HEK293T (cell line): Measurements from ENCODE around the gene GMDS.

Source experiments
- CTCF ChIA-PET: fragments of 350-600 bp; formaldehyde crosslinking; extraction: SDS; loops from one replicate; lab custom pipeline; 2021; ENCODE audit warnings: antibody characterized with exemption, inconsistent platforms; lab: Yijun Ruan, JAX
- POLR2A ChIA-PET: fragments of 350-600 bp; formaldehyde crosslinking; extraction: SDS; loops from one replicate; lab custom pipeline; 2020; ENCODE audit warnings: antibody characterized with exemption, inconsistent platforms; lab: Yijun Ruan, JAX
- DNase-seq: peaks from one replicate; pipeline ENCODE4 v3.0.0; 2012; ENCODE audit warnings: mixed read lengths; ENCODE audit errors: extremely low spot score
- ARNT ChIP-seq: fragments of 450-650 bp; IDR thresholded peaks from 2 replicates; pipeline ENCODE4 v1.6.1; 2017; ENCODE audit warnings: mild to moderate bottlenecking
- BHLHE40 ChIP-seq: fragments of 450-650 bp; IDR thresholded peaks from 2 replicates; pipeline ENCODE4 v1.6.1; 2016; ENCODE audit warnings: mild to moderate bottlenecking, moderate library complexity, borderline replicate concordance
- CTBP1 ChIP-seq: fragments of 450-650 bp; IDR thresholded peaks from 2 replicates; pipeline ENCODE4 v1.6.1; 2016; ENCODE audit warnings: borderline replicate concordance
- ELF4 ChIP-seq: fragments of 450-650 bp; IDR thresholded peaks from 2 replicates; pipeline ENCODE4 v1.6.1; 2017; ENCODE audit warnings: antibody characterized with exemption
- FOXA1 ChIP-seq: fragments of 450-650 bp; IDR thresholded peaks from 2 replicates; pipeline ENCODE4 v1.6.1; 2016; ENCODE audit warnings: mild to moderate bottlenecking
- FOXK2 ChIP-seq: fragments of 450-650 bp; IDR thresholded peaks from 2 replicates; pipeline ENCODE4 v1.6.1; 2016; ENCODE audit warnings: mild to moderate bottlenecking
- FOXM1 ChIP-seq: fragments of 450-650 bp; IDR thresholded peaks from 2 replicates; pipeline ENCODE4 v1.6.1; 2017; ENCODE audit warnings: mild to moderate bottlenecking, borderline replicate concordance
- HDGF ChIP-seq: fragments of 450-650 bp; IDR thresholded peaks from 2 replicates; pipeline ENCODE4 v1.6.1; 2017; ENCODE audit warnings: antibody characterized with exemption, borderline replicate concordance
- L3MBTL2 ChIP-seq: fragments of 450-650 bp; conservative IDR thresholded peaks from 2 replicates; pipeline ENCODE4 v1.6.1; 2016; ENCODE audit warnings: mild to moderate bottlenecking
- LEF1 ChIP-seq: fragments of 450-650 bp; IDR thresholded peaks from 2 replicates; pipeline ENCODE4 v1.6.1; 2017; ENCODE audit warnings: mild to moderate bottlenecking, borderline replicate concordance
- NFRKB ChIP-seq: fragments of 450-650 bp; IDR thresholded peaks from 2 replicates; pipeline ENCODE4 v1.6.1; 2016; ENCODE audit warnings: mild to moderate bottlenecking, moderate library complexity
- SP1 ChIP-seq: fragments of 450-650 bp; IDR thresholded peaks from 2 replicates; pipeline ENCODE4 v1.6.1; 2017
- SUZ12 ChIP-seq: fragments of 450-650 bp; IDR thresholded peaks from 2 replicates; pipeline ENCODE4 v1.6.1; 2016; ENCODE audit warnings: mild to moderate bottlenecking
- TARDBP ChIP-seq: fragments of 450-650 bp; IDR thresholded peaks from 2 replicates; pipeline ENCODE4 v1.6.1; 2016
- ZNF384 ChIP-seq: fragments of 450-650 bp; IDR thresholded peaks from 2 replicates; pipeline ENCODE4 v1.6.1; 2016
- TF ChIP-seq, protein P1 (sequence below): fragments of 450-650 bp; IDR thresholded peaks from 2 replicates; pipeline ENCODE4 v1.6.1; 2016

Gene GMDS

DNA sequence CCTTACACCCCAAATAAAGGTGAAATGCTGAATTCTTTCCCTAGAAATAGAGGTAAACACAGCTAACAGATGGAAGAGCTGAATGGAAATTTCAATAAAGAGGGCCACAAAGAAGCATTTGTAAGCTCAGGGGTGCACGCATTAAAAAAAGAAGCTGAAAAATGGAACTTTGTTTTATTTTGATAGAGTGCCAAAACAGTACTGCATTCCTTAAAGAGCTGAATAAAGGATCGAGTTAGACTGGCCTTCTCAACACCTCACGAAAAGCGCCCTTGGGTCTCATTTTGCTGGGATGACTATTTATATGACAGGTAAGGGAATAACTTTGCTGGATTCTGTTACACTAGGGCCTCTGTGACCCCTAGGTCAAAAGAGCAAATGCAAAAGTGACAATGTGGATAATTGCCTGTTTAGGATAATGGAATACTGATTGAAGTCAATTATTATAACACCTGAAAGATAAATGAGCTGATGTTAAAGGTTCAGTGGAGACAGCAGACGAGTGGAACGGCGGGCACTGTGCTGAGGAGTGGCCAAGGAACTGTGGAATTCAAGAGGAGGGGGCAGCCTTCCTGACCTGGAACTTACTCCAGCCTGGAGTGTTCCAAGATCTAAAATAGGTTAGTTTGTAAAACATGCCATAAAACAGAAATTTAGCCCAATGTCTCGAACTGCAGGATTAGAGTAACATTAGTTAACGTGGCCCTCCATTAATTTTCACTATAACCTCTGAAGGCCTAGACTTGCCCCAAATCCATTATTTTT is 467.3 kb downstream of the GMDS start:
- ChIA-PET CTCF (interaction anchor here (1.0 kb wide), 1 partner anchor 9 kb away, joined by 3 read pairs; no protein-coding TSS in a partner anchor), POLR2A (interaction anchor here (1.0 to 1.3 kb wide), 2 partner anchors 59 to 167 kb away, joined by 3 read pairs; no protein-coding TSS in a partner anchor)
- no peak for DNase-seq
- TF ChIP-seq SP1 (no peak), NFRKB (no peak)
- TF ChIP-seq, protein P1, sequence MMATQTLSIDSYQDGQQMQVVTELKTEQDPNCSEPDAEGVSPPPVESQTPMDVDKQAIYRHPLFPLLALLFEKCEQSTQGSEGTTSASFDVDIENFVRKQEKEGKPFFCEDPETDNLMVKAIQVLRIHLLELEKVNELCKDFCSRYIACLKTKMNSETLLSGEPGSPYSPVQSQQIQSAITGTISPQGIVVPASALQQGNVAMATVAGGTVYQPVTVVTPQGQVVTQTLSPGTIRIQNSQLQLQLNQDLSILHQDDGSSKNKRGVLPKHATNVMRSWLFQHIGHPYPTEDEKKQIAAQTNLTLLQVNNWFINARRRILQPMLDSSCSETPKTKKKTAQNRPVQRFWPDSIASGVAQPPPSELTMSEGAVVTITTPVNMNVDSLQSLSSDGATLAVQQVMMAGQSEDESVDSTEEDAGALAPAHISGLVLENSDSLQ, result 0 out of 2 replicates have a peak, but pooled peaks have one; percentile 14

GRCh38 chr6:1775441-1775840 is 470.0 kb downstream of the GMDS start:
- TF ChIP-seq FOXK2 (no peak), SUZ12 (no peak), SP1 (no peak), CTBP1 (no peak), TARDBP (no peak), ZNF384 (no peak), BHLHE40 (no peak), NFRKB (no peak), ELF4 (no peak), FOXA1 (no peak), L3MBTL2 (no peak), ARNT (no peak), LEF1 (no peak), FOXM1 (no peak), HDGF (no peak)
- TF ChIP-seq, protein P1, result no peak
- CTCF ChIA-PET, result no interaction called here
- POLR2A ChIA-PET, result interaction anchor here (1.2 kb wide), 1 partner anchor 72 kb away, joined by 3 read pairs; no protein-coding TSS in a partner anchor
- DNase-seq, result no peak

DNA sequence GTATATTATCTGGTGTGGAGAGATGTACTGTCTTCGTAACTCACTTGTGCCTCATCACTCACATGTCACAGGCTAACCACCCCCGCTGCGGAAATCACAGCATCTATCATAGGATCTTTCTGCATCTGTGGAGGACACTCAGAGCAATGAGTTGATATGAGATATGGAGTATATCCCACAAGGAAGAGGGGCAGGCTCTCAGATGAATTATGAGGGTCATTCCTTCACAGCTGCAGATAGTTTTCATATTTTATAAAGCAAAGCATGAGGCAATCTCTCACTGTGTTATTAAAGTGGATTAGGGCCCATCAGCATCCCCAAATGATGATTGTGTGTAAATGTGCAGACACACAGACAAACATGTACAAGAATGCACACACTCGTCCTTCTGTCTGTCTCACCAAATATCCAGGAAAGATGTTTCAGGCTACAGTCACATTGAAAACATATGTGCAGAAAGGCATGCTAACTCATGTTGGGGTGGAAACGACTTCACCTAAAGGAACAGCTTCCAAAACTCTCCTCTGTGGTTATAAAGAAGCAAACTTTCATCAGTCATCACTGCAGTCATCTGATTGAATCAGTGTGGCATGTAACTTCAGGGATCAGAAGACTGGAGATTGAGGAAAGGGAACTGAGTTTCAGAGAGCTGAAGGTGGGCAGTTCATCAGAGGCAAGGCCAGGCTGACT is 471.0 kb downstream of the GMDS start:
- TF ChIP-seq FOXK2, result no peak
- no peak for TF ChIP-seq TARDBP
- no peak for TF ChIP-seq ELF4
- no peak for TF ChIP-seq CTBP1
- no peak for TF ChIP-seq ZNF384
- ChIA-PET CTCF (no interaction called here), POLR2A (interaction anchor here (1.0 to 1.2 kb wide), 2 partner anchors 16 to 71 kb away, joined by 3 read pairs; no protein-coding TSS in a partner anchor)
- DNase-seq, result no peak

DNA sequence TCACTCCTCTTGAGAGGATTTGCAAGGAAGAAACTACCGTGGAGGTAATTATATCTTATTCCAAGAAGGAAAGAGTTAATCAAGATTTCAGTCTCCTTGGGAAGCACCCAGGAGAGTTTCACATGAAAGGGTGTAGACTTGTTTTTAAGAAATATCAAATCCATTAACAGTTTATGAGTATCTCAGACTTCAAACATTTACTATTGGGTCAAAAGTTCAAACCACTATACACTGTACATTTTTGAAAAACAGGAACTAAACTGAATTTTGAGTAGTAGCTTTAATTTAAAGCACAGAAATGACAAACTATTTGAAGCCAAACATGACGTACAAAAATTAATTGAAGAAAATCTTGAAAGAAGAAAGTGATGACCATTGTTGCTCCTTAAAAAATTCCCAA is 471.7 kb downstream of the GMDS start:
- ChIA-PET POLR2A (no interaction called here), CTCF (no interaction called here)
- TF ChIP-seq LEF1, result no peak
- TF ChIP-seq SUZ12, result no peak
- no peak for TF ChIP-seq FOXK2
- DNase-seq, result no peak

GRCh38 chr6:1770968-1771723 is 474.3 kb downstream of the GMDS start:
- CTCF ChIA-PET, result interaction anchor here (0.7 kb wide), 2 partner anchors 45 to 426 kb away, joined by 3 read pairs; no protein-coding TSS in a partner anchor
- POLR2A ChIA-PET, result interaction anchor here (0.9 kb wide), 1 partner anchor 16 kb away, joined by 3 read pairs; no protein-coding TSS in a partner anchor
- no peak for DNase-seq
- no peak for TF ChIP-seq TARDBP
- TF ChIP-seq ZNF384, result no peak
- no peak for TF ChIP-seq FOXM1
- TF ChIP-seq ELF4, result no peak
- TF ChIP-seq ARNT, result no peak
- TF ChIP-seq SUZ12, result no peak
- TF ChIP-seq SP1, result no peak
- TF ChIP-seq CTBP1, result no peak
- no peak for TF ChIP-seq HDGF
- TF ChIP-seq FOXA1, result no peak
- TF ChIP-seq L3MBTL2, result no peak
- TF ChIP-seq FOXK2, result no peak
- no peak for TF ChIP-seq LEF1
- no peak for TF ChIP-seq NFRKB
- TF ChIP-seq, protein P1, result no peak
- no peak for TF ChIP-seq BHLHE40
